Gastrocnemius medialis (tissue), 4 donors: Measurements from ENCODE around the gene DCDC2C. TPM values are rescaled to one million over a fixed set of nuclear protein-coding genes. Genes with fewer than 3 reads are reported as not detected.

Experiments
- ATAC-seq, 2 donors: fragments of 150-250 bp; one replicate each; pipeline ENCODE4 v1.9.1; 2016
- DNase-seq, 2 donors: peaks; one replicate each; pipeline ENCODE4 v3.0.0-alpha.2; 2019
- H3K27ac ChIP-seq, 4 donors: fragments of 200-600 bp; sonication (generic); 1 replicate in 1 of 4; 2 replicates in 3 of 4; pipeline ENCODE4 v1.5.1; 2016 to 2018; ENCODE audit warnings: mild to moderate bottlenecking in 2 of 4, moderate library complexity in 1 of 4
- H3K27me3 ChIP-seq, 3 donors: fragments of 200-600 bp; sonication (generic) in 2 of 3; 1 replicate in 1 of 3; 2 replicates in 2 of 3; pipeline versions ENCODE4 v1.5.1 to v1.6.0; 2016 to 2019; ENCODE audit warnings: mild to moderate bottlenecking in 1 of 3, moderate library complexity in 1 of 3
- H3K36me3 ChIP-seq, 2 donors: fragments of 200-600 bp; sonication (generic) in 1 of 2; one replicate each; pipeline ENCODE4 v1.5.1; 2017 to 2018
- H3K4me1 ChIP-seq, 2 donors: fragments of 200-600 bp; sonication (generic) in 1 of 2; one replicate each; pipeline ENCODE4 v1.5.1; 2016 to 2017; ENCODE audit warnings: mild to moderate bottlenecking in 2 of 2
- H3K4me3 ChIP-seq, 4 donors: fragments of 200-600 bp; sonication (generic) in 3 of 4; 1 replicate in 1 of 4; 2 replicates in 3 of 4; pipeline ENCODE4 v1.5.1; 2016 to 2019; ENCODE audit warnings: mild to moderate bottlenecking in 2 of 4
- H3K9me3 ChIP-seq, 3 donors: fragments of 200-600 bp; sonication (generic) in 2 of 3; 1 replicate in 1 of 3; 2 replicates in 2 of 3; pipeline ENCODE4 v1.5.1; 2016 to 2019
- POLR2A ChIP-seq, 2 donors: fragments of 450-650 bp; IDR thresholded peaks; one replicate each; pipeline ENCODE4 v1.6.1; 2017; ENCODE audit warnings: antibody characterized with exemption in 2 of 2, mild to moderate bottlenecking in 2 of 2, moderate library complexity in 2 of 2
- in situ Hi-C, 4 donors: fragments of 200-750 bp; cut with MboI; loops; one replicate each; pipeline versions ENCODE4 v1.15.0 to v1.8.0; 2017; ENCODE audit warnings: low sequenced_read_pairs in 4 of 4
- intact Hi-C: fragments of 100-400 bp; cut with DNase I; formaldehyde crosslinking; loops from one replicate; pipeline ENCODE4 v1.15.1; 2023; ENCODE audit warnings: low total_unique reads
- total RNA-seq, 4 donors: library from RNA; depleted of rRNA; stranded (reverse); fragments of >200 nt; gene quantifications; one replicate each; pipeline versions ENCODE4 v1.1.0 to v1.2.3, GENCODE V29; 2016
- TF ChIP-seq, protein P1 (sequence below), 5 experiments: fragments of 450-650 bp in 3 of 5; fragments of 200-600 bp in 2 of 5; sonication (generic) in 2 of 5; IDR thresholded peaks in 4 of 5; conservative IDR thresholded peaks in 1 of 5; 1 replicate in 4 of 5; 2 replicates in 1 of 5; pipeline ENCODE4 v1.5.1; 2016 to 2019; ENCODE audit warnings: antibody characterized with exemption in 5 of 5, mild to moderate bottlenecking in 3 of 5, moderate library complexity in 3 of 5

The DCDC2C gene
- total RNA-seq, 4 donors from 2014 or later: not detected

DNA sequence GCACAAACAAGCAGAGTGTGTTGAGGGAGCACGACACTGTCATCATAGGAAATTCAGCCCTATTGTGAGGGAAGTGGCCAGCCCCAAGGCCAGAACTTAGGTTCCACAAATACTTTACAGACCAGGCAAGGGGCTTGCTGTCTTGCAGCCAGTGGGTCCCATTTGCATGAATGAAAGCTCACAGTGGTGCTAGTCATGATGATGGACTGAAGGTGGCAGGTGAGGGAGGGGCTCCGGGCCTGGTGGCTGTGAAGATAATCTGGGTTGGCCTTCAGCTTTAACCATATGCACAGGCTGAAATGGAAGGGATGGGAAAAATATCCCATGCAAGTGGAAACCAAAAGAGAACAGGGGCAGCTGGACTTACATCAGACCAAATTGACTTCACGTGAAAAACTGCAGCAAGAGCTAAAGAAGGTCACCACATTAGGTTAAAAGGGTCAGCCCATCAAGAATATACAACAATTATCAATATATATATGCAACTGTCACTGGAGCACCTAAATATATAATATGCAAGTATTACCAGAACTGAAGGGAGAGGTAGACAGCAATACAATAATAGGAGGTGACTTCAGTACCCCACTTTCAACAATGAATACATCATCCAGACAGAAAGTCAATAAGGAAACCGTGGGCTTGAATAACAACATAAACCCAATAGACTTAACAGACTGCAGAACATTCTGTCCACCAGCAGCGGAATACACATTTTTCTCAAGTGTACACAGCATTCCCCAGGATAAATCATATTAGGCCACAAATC, 39.6 kb downstream of the DCDC2C start:
- no peak for DNase-seq
- in situ Hi-C loops: no loop called here

DNA sequence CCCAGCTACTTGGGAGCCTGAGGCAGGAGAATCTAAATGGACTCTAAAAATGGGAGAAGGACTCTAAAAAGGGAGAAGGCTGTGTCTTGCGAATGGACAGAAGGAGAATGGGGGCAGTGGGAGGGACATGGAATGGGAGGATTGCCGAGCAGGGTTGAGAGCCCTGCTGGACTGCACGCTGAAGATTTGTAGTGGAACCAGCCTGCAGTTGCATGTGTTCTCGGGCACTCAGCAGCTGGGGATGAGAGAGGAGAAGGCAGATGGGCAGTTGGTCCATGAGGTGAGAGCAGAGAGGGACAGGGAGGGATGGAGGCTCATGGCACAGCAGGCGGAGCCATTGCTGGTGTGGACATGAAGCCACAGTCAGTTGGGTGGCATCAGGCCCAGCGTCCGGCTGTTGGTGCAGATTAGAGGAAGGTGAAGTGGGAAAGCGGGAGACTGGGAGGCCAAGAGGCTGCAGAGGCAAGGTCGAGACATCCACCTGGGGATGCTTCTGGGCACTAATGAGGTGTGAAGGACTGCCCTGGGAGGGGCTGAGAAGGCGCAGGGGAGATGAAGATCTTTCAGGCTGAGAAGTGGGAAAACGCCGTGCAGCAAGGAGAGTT, 40.7 kb downstream of the DCDC2C start:
- Histone ChIP-seq H3K36me3 (no peaks in the 10 kb centered on the region), H3K27ac (no peak overlapping the region), H3K9me3 (no peaks in the 10 kb centered on the region), H3K27me3 (no peaks in the 10 kb centered on the region), H3K4me1 (no peaks in the 10 kb centered on the region), H3K4me3 (no peak overlapping the region)
- intact Hi-C loops: no loop called here
- in situ Hi-C loops: no loop called here
- DNase-seq (no peak), ATAC-seq (no peak)
- TF ChIP-seq, protein P1, sequence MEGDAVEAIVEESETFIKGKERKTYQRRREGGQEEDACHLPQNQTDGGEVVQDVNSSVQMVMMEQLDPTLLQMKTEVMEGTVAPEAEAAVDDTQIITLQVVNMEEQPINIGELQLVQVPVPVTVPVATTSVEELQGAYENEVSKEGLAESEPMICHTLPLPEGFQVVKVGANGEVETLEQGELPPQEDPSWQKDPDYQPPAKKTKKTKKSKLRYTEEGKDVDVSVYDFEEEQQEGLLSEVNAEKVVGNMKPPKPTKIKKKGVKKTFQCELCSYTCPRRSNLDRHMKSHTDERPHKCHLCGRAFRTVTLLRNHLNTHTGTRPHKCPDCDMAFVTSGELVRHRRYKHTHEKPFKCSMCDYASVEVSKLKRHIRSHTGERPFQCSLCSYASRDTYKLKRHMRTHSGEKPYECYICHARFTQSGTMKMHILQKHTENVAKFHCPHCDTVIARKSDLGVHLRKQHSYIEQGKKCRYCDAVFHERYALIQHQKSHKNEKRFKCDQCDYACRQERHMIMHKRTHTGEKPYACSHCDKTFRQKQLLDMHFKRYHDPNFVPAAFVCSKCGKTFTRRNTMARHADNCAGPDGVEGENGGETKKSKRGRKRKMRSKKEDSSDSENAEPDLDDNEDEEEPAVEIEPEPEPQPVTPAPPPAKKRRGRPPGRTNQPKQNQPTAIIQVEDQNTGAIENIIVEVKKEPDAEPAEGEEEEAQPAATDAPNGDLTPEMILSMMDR (IDR thresholded peaks at IDR 0.05 in 4 of 5, conservative IDR thresholded peaks at IDR 0.05 in 1 of 5): no peak
- no peak for TF ChIP-seq POLR2A (IDR thresholded peaks at IDR 0.05)

More for the DNA sequence above, 39.6 kb downstream of the DCDC2C start:
- Histone ChIP-seq H3K4me1 (no peaks in the 10 kb centered on the region), H3K27ac (no peak overlapping the region), H3K36me3 (no peaks in the 10 kb centered on the region), H3K9me3 (no peaks in the 10 kb centered on the region), H3K27me3 (no peaks in the 10 kb centered on the region), H3K4me3 (no peak overlapping the region)
- ATAC-seq: no peak
- intact Hi-C loops: no loop called here
- TF ChIP-seq, protein P1 (IDR thresholded peaks at IDR 0.05 in 4 of 5, conservative IDR thresholded peaks at IDR 0.05 in 1 of 5): no peak
- TF ChIP-seq POLR2A (IDR thresholded peaks at IDR 0.05): no peak

DNA sequence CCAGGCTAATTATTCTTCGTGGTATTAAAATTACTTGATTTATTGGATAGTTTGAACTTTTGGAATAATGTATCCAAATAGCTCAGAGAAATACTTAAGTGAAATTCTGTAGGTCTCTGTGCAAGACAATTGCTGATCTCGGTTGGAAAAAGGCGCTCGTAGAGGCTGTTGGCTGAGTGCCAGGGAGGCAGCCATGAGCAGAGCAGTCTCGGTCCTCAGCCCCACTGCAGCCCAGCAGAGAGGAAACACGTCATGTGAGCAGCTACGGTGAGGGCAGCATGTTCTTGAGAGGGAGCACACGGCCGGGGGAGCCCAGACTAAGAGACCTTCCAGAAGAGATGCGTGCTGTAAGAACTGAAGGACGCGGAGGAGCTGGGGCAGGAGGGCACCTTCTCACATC, 42.5 kb downstream of the DCDC2C start:
- Histone ChIP-seq H3K27me3 (no peaks in the 10 kb centered on the region), H3K4me3 (no peak overlapping the region), H3K9me3 (no peaks in the 10 kb centered on the region), H3K4me1 (no peaks in the 10 kb centered on the region), H3K36me3 (no peaks in the 10 kb centered on the region), H3K27ac (no peak overlapping the region)
- ATAC-seq (no peak), DNase-seq (no peak)
- in situ Hi-C loops: no loop called here
- TF ChIP-seq, protein P1 (IDR thresholded peaks at IDR 0.05 in 4 of 5, conservative IDR thresholded peaks at IDR 0.05 in 1 of 5): no peak
- no peak for TF ChIP-seq POLR2A (IDR thresholded peaks at IDR 0.05)
- intact Hi-C loops: no loop called here

DNA sequence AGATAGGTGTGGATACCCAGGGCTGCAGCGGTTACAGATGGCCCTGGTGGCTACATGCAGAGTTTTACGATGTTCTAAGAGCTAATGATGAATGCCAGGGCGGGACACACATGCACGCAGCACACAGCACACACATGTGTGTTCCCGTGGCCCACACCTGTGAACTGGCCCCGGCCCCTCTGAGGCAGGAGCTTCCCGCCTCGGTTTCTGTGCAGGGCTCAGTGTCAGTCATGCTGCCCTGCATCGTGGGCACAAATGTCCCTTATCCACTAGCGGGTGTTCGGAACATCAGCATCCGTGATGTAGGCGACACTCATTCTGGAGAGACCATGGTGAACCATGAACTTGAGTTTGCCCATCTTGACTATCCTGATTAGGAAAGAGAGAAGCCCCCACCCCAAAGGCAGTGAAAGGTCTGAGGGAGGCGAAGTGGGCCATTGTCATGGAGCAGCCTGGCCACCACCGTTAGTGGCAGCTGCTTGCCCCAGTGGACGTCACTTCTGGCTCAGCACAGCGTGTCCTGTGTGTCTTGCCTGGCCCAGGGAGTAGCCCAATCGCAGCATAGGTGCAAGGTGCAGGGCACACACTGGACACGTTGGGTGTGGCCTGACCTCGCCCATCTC, 43.8 kb downstream of the DCDC2C start:
- in situ Hi-C loops (no loop called here), intact Hi-C loops (no loop called here)
- no peaks in the 10 kb centered on the region for H3K9me3 ChIP-seq

More for the DNA sequence above, 43.8 kb downstream of the DCDC2C start:
- DNase-seq: no peak
- Histone ChIP-seq H3K36me3 (no peaks in the 10 kb centered on the region), H3K27me3 (no peaks in the 10 kb centered on the region), H3K4me3 (no peak overlapping the region), H3K27ac (no peak overlapping the region), H3K4me1 (no peaks in the 10 kb centered on the region)
- no peak for ATAC-seq
- TF ChIP-seq, protein P1 (IDR thresholded peaks at IDR 0.05 in 4 of 5, conservative IDR thresholded peaks at IDR 0.05 in 1 of 5): no peak
- TF ChIP-seq POLR2A (IDR thresholded peaks at IDR 0.05): no peak
